GM12801 (cell line): ENCODE results near the gene RBM47.

Experiments used
- CTCF ChIP-seq: IDR thresholded peaks from one replicate; pipeline ENCODE4 v1.5.1; 2011; ENCODE audit warnings: control low read depth; ENCODE audit not compliant: insufficient read length; ENCODE audit errors: extremely low read depth

RBM47 gene

GRCh38 chr4:40516651-40517050 lies 113.0 kb downstream of the RBM47 start:
- TF ChIP-seq CTCF: no peak

GRCh38 chr4:40515398-40516293 lies 114.0 kb downstream of the RBM47 start:
- TF ChIP-seq CTCF: no peak

GRCh38 chr4:40515037-40515397 lies 114.6 kb downstream of the RBM47 start:
- TF ChIP-seq CTCF: no peak

GRCh38 chr4:40514497-40514951 lies 115.1 kb downstream of the RBM47 start:
- no peak for TF ChIP-seq CTCF

- TF ChIP-seq CTCF: no peak
Measured at GRCh38 chr4:40511036-40511614, 118.5 kb downstream of the RBM47 start.

GRCh38 chr4:40507977-40508376 lies 121.7 kb downstream of the RBM47 start:
- TF ChIP-seq CTCF: no peak

- TF ChIP-seq CTCF: no peak
Measured at GRCh38 chr4:40506492-40506891, 123.2 kb downstream of the RBM47 start.
